Neural progenitor cell (in vitro differentiated cells): ENCODE measurements around the gene MEF2B.

ENCODE experiments used
- EZH2 ChIP-seq: fragments of 200-600 bp; sonication (generic); IDR thresholded peaks from 2 replicates; pipeline ENCODE4 v1.6.1; 2017; ENCODE audit warnings: antibody characterized with exemption, mild to moderate bottlenecking, moderate library complexity
- EZH2phosphoT487 ChIP-seq: fragments of 200-600 bp; sonication (generic); IDR thresholded peaks from 2 replicates; pipeline ENCODE4 v1.6.1; 2017; ENCODE audit warnings: antibody characterized with exemption
- TF ChIP-seq, protein P1 (sequence below): fragments of 200-600 bp; sonication (generic); IDR thresholded peaks from 2 replicates; pipeline ENCODE4 v1.5.1; 2017; ENCODE audit warnings: antibody characterized with exemption, mild to moderate bottlenecking

GRCh38 chr19:19126102-19126501, 44.0 kb downstream of the MEF2B start:
- TF ChIP-seq EZH2phosphoT487 (no peak), EZH2 (no peak)
- TF ChIP-seq, protein P1, sequence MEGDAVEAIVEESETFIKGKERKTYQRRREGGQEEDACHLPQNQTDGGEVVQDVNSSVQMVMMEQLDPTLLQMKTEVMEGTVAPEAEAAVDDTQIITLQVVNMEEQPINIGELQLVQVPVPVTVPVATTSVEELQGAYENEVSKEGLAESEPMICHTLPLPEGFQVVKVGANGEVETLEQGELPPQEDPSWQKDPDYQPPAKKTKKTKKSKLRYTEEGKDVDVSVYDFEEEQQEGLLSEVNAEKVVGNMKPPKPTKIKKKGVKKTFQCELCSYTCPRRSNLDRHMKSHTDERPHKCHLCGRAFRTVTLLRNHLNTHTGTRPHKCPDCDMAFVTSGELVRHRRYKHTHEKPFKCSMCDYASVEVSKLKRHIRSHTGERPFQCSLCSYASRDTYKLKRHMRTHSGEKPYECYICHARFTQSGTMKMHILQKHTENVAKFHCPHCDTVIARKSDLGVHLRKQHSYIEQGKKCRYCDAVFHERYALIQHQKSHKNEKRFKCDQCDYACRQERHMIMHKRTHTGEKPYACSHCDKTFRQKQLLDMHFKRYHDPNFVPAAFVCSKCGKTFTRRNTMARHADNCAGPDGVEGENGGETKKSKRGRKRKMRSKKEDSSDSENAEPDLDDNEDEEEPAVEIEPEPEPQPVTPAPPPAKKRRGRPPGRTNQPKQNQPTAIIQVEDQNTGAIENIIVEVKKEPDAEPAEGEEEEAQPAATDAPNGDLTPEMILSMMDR: no peak
